Measurements from ENCODE around the gene ARMH3. TPM values are rescaled to one million over a fixed set of nuclear protein-coding genes. Genes with fewer than 3 reads are reported as not detected.
A peak's percentile ranks its signal among the peaks of the same experiment; 100 is the strongest.

Gene ARMH3
- total RNA-seq, 4 donors from 2014 or later: 9.7 to 14.9 (median 13.4) TPM

DNA sequence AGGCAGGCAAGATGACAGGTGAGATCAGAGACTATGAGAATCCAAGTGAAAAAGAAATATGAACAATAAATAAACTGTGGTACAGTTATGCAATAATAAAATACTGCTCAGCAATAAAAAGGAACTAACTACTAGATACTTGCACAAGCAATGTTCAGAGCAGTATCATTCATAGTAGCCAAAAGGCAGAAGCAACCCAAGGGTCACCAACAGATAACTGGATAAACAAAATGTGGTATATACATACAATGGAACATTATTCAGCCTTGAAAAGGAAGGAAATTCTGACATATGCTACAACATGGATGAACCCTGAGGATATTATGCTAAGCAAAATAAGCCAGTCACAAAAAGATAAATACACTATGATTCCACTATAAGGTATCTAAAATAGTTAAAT lies 135.4 kb downstream of the ARMH3 start:
- TF ChIP-seq, protein P1, sequence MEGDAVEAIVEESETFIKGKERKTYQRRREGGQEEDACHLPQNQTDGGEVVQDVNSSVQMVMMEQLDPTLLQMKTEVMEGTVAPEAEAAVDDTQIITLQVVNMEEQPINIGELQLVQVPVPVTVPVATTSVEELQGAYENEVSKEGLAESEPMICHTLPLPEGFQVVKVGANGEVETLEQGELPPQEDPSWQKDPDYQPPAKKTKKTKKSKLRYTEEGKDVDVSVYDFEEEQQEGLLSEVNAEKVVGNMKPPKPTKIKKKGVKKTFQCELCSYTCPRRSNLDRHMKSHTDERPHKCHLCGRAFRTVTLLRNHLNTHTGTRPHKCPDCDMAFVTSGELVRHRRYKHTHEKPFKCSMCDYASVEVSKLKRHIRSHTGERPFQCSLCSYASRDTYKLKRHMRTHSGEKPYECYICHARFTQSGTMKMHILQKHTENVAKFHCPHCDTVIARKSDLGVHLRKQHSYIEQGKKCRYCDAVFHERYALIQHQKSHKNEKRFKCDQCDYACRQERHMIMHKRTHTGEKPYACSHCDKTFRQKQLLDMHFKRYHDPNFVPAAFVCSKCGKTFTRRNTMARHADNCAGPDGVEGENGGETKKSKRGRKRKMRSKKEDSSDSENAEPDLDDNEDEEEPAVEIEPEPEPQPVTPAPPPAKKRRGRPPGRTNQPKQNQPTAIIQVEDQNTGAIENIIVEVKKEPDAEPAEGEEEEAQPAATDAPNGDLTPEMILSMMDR (IDR thresholded peaks at IDR 0.05 in 4 of 5, conservative IDR thresholded peaks at IDR 0.05 in 1 of 5): no peak
- TF ChIP-seq POLR2A (IDR thresholded peaks at IDR 0.05): no peak
- intact Hi-C loops (cut with DNase I; ENCODE audit: low total_unique reads): no loop called here
- DNase-seq: no peak
- Histone ChIP-seq H3K27ac (no peak overlapping the region), H3K27me3 (no peaks in the 10 kb centered on the region), H3K9me3 (no peaks in the 10 kb centered on the region), H3K36me3 (no peaks in the 10 kb centered on the region), H3K4me3 (no peak overlapping the region), H3K4me1 (peaks cover 5% of the 10 kb centered on the region in 2 donors)
- in situ Hi-C loops (cut with MboI; ENCODE audit: low sequenced_read_pairs in 4 of 4): no loop called here
- ATAC-seq: no peak

GRCh38 chr10:101919026-101919770 lies 136.8 kb downstream of the ARMH3 start:
- intact Hi-C loops (cut with DNase I; ENCODE audit: low total_unique reads) (no loop called here), in situ Hi-C loops (cut with MboI; ENCODE audit: low sequenced_read_pairs in 4 of 4) (no loop called here)
- DNase-seq (no peak), ATAC-seq (no peak)
- Histone ChIP-seq H3K27ac (peak overlapping the region in 1 of 4 donors; percentile 23), H3K4me3 (no peak overlapping the region), H3K36me3 (no peaks in the 10 kb centered on the region), H3K4me1 (no peaks in the 10 kb centered on the region), H3K27me3 (no peaks in the 10 kb centered on the region), H3K9me3 (no peaks in the 10 kb centered on the region)
- TF ChIP-seq, protein P1 (IDR thresholded peaks at IDR 0.05 in 4 of 5, conservative IDR thresholded peaks at IDR 0.05 in 1 of 5): no peak
- no peak for TF ChIP-seq POLR2A (IDR thresholded peaks at IDR 0.05)

- no peak overlapping the region for H3K27ac ChIP-seq
- intact Hi-C loops (cut with DNase I; ENCODE audit: low total_unique reads) (no loop called here), in situ Hi-C loops (cut with MboI; ENCODE audit: low sequenced_read_pairs in 4 of 4) (no loop called here)
- no peaks in the 10 kb centered on the region for H3K4me1 ChIP-seq
- ATAC-seq (no peak), DNase-seq (no peak)
- H3K36me3 ChIP-seq: peaks cover 0 to 5% of the 10 kb centered on the region in 2 donors
- no peaks in the 10 kb centered on the region for H3K9me3 ChIP-seq
- no peak for TF ChIP-seq POLR2A (IDR thresholded peaks at IDR 0.05)
- TF ChIP-seq, protein P1 (IDR thresholded peaks at IDR 0.05 in 4 of 5, conservative IDR thresholded peaks at IDR 0.05 in 1 of 5): no peak
- no peak overlapping the region for H3K4me3 ChIP-seq
- no peaks in the 10 kb centered on the region for H3K27me3 ChIP-seq
Observed at GRCh38 chr10:101912561-101913179, 143.3 kb downstream of the ARMH3 start.

- Histone ChIP-seq H3K27me3 (no peaks in the 10 kb centered on the region), H3K27ac (no peak overlapping the region), H3K4me3 (no peak overlapping the region), H3K36me3 (peaks cover 0 to 2% of the 10 kb centered on the region in 2 donors), H3K9me3 (no peaks in the 10 kb centered on the region), H3K4me1 (peaks cover 7 to 9% of the 10 kb centered on the region in 2 donors)
- ATAC-seq (no peak), DNase-seq (no peak)
- in situ Hi-C loops (cut with MboI; ENCODE audit: low sequenced_read_pairs in 4 of 4) (no loop called here), intact Hi-C loops (cut with DNase I; ENCODE audit: low total_unique reads) (no loop called here)
- TF ChIP-seq, protein P1 (IDR thresholded peaks at IDR 0.05 in 4 of 5, conservative IDR thresholded peaks at IDR 0.05 in 1 of 5): no peak
Observed at GRCh38 chr10:101906586-101907183, 149.3 kb downstream of the ARMH3 start.

Data from gastrocnemius medialis (tissue), 4 donors.